ENCODE results near the gene SORL1.

The SORL1 gene

DNA sequence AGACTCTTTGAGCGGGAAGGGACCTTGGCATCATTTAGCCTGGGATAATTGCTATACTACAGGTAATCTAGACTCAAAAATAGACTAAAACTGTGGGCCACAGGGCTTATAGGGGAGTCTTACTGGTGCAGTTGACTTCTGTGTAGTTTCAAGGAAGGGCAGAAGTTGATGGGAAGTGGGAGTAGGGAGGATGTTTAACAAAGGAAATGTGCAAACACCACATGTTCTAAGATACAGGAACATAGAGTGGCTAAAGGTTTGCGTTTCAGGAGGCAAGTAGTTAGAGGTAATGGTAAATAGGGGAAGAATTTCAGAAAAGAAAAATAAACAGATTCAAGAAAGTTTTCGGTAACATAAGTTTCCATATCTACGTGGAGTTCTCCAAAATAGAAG, 14.4 kb upstream of the SORL1 start:
- TF ChIP-seq EGR1 (IDR thresholded peaks at IDR 0.05) (no peak), TEAD4 (IDR thresholded peaks at IDR 0.05) (no peak), EP300 (IDR thresholded peaks at IDR 0.05; ENCODE audit: borderline replicate concordance) (no peak), TAF1 (IDR thresholded peaks at IDR 0.05; ENCODE audit: low read depth) (no peak), TCF12 (IDR thresholded peaks at IDR 0.05; ENCODE audit: low read depth) (no peak), NFIC (IDR thresholded peaks at IDR 0.05) (no peak), YY1 (IDR thresholded peaks at IDR 0.05; ENCODE audit: low read depth) (no peak), MAX (IDR thresholded peaks at IDR 0.05) (no peak), FOXM1 (IDR thresholded peaks at IDR 0.05; ENCODE audit: borderline replicate concordance, low read depth) (no peak), CREB1 (IDR thresholded peaks at IDR 0.05; ENCODE audit: low read depth) (no peak), ZBTB7A (IDR thresholded peaks at IDR 0.05; ENCODE audit: low read depth) (no peak), CEBPB (IDR thresholded peaks at IDR 0.05) (no peak), RAD21 (IDR thresholded peaks at IDR 0.05; ENCODE audit: low read depth) (no peak)
- TF ChIP-seq, protein P1, sequence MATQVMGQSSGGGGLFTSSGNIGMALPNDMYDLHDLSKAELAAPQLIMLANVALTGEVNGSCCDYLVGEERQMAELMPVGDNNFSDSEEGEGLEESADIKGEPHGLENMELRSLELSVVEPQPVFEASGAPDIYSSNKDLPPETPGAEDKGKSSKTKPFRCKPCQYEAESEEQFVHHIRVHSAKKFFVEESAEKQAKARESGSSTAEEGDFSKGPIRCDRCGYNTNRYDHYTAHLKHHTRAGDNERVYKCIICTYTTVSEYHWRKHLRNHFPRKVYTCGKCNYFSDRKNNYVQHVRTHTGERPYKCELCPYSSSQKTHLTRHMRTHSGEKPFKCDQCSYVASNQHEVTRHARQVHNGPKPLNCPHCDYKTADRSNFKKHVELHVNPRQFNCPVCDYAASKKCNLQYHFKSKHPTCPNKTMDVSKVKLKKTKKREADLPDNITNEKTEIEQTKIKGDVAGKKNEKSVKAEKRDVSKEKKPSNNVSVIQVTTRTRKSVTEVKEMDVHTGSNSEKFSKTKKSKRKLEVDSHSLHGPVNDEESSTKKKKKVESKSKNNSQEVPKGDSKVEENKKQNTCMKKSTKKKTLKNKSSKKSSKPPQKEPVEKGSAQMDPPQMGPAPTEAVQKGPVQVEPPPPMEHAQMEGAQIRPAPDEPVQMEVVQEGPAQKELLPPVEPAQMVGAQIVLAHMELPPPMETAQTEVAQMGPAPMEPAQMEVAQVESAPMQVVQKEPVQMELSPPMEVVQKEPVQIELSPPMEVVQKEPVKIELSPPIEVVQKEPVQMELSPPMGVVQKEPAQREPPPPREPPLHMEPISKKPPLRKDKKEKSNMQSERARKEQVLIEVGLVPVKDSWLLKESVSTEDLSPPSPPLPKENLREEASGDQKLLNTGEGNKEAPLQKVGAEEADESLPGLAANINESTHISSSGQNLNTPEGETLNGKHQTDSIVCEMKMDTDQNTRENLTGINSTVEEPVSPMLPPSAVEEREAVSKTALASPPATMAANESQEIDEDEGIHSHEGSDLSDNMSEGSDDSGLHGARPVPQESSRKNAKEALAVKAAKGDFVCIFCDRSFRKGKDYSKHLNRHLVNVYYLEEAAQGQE (IDR thresholded peaks at IDR 0.05; ENCODE audit: low read depth): no peak
- TF ChIP-seq, protein P2, sequence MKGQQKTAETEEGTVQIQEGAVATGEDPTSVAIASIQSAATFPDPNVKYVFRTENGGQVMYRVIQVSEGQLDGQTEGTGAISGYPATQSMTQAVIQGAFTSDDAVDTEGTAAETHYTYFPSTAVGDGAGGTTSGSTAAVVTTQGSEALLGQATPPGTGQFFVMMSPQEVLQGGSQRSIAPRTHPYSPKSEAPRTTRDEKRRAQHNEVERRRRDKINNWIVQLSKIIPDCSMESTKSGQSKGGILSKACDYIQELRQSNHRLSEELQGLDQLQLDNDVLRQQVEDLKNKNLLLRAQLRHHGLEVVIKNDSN (IDR thresholded peaks at IDR 0.05): no peak

DNA sequence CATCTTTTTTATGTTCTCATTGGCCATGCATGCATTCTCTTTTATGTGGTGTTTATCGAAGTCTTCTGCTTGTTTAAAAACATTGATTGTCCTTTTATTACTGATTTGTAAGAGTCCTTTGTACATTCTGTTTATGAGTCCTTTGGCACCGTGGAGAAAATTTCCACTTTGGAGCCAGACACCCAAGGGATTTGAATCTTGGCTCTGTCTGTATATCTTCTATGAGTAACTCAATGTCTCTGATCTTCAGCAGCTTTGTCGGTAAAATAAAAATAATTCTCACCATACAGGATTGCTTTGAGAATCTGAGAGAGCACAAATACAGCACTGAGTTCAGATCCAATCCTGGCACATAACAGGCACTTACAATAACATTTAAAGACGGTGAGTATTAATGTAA, 12.8 kb upstream of the SORL1 start:
- TF ChIP-seq, protein P1 (IDR thresholded peaks at IDR 0.05; ENCODE audit: low read depth): no peak
- TF ChIP-seq EP300 (IDR thresholded peaks at IDR 0.05; ENCODE audit: borderline replicate concordance) (no peak), ZBTB7A (IDR thresholded peaks at IDR 0.05; ENCODE audit: low read depth) (no peak), CEBPB (IDR thresholded peaks at IDR 0.05) (no peak), NFIC (IDR thresholded peaks at IDR 0.05) (no peak), YY1 (IDR thresholded peaks at IDR 0.05; ENCODE audit: low read depth) (no peak), EGR1 (IDR thresholded peaks at IDR 0.05) (no peak), CREB1 (IDR thresholded peaks at IDR 0.05; ENCODE audit: low read depth) (no peak), TCF12 (IDR thresholded peaks at IDR 0.05; ENCODE audit: low read depth) (no peak), TEAD4 (IDR thresholded peaks at IDR 0.05) (no peak), TAF1 (IDR thresholded peaks at IDR 0.05; ENCODE audit: low read depth) (no peak), FOXM1 (IDR thresholded peaks at IDR 0.05; ENCODE audit: borderline replicate concordance, low read depth) (no peak), RAD21 (IDR thresholded peaks at IDR 0.05; ENCODE audit: low read depth) (no peak), MAX (IDR thresholded peaks at IDR 0.05) (no peak)
- TF ChIP-seq, protein P2 (IDR thresholded peaks at IDR 0.05): no peak

DNA sequence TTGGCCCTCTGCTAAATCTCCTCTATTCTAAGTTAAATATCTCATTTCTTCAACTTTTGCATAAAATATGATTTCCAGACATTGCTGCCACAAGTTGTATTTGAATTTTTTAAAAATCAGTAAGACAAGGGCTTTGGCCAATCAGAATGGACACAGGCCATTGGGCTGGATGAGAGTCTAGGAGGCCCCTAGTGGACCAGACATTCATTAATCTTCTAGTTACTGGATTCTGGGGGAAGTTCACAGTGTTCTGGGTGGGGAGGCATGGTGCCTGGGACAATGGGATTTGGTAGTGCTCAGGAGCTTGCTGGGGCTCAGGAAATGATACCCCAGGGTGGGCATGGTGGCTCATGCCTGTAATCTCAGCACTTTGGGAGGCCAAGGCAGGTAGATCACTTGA, 12.4 kb upstream of the SORL1 start:
- TF ChIP-seq, protein P1 (IDR thresholded peaks at IDR 0.05; ENCODE audit: low read depth): no peak

- TF ChIP-seq EP300 (IDR thresholded peaks at IDR 0.05; ENCODE audit: borderline replicate concordance) (no peak), RAD21 (IDR thresholded peaks at IDR 0.05; ENCODE audit: low read depth) (no peak), TCF12 (IDR thresholded peaks at IDR 0.05; ENCODE audit: low read depth) (no peak)
Measured at GRCh38 chr11:121441521-121441920, 10.6 kb upstream of the SORL1 start.

GRCh38 chr11:121443688-121444275, 8.3 kb upstream of the SORL1 start:
- TF ChIP-seq TCF12 (IDR thresholded peaks at IDR 0.05; ENCODE audit: low read depth): no peak
- no peak for TF ChIP-seq FOXM1 (IDR thresholded peaks at IDR 0.05; ENCODE audit: borderline replicate concordance, low read depth)
- no peak for TF ChIP-seq RAD21 (IDR thresholded peaks at IDR 0.05; ENCODE audit: low read depth)
- TF ChIP-seq ZBTB7A (IDR thresholded peaks at IDR 0.05; ENCODE audit: low read depth): no peak
- TF ChIP-seq CEBPB (IDR thresholded peaks at IDR 0.05): no peak
- no peak for TF ChIP-seq EP300 (IDR thresholded peaks at IDR 0.05; ENCODE audit: borderline replicate concordance)
- no peak for TF ChIP-seq TEAD4 (IDR thresholded peaks at IDR 0.05)
- TF ChIP-seq EGR1 (IDR thresholded peaks at IDR 0.05): no peak
- TF ChIP-seq, protein P1 (IDR thresholded peaks at IDR 0.05; ENCODE audit: low read depth): no peak
- no peak for TF ChIP-seq MAX (IDR thresholded peaks at IDR 0.05)
- no peak for TF ChIP-seq TAF1 (IDR thresholded peaks at IDR 0.05; ENCODE audit: low read depth)
- TF ChIP-seq CREB1 (IDR thresholded peaks at IDR 0.05; ENCODE audit: low read depth): no peak
- TF ChIP-seq YY1 (IDR thresholded peaks at IDR 0.05; ENCODE audit: low read depth): no peak
- TF ChIP-seq NFIC (IDR thresholded peaks at IDR 0.05): no peak
